IMR-90 (cell line): Measurements from ENCODE around the gene CLIC5. TPM values are rescaled to one million over a fixed set of nuclear protein-coding genes. Genes with fewer than 3 reads are reported as not detected.

Experiments
- ATAC-seq: fragments of 200-7000 bp; cut with Tn5 transposase; 2 replicates; pipeline ENCODE4 v1.9.1; 2020; ENCODE audit warnings: low read depth, mild to moderate bottlenecking, moderate library complexity
- BruUV-seq: library from RNA; stranded (reverse); fragments of 400-500 nt; replicated peaks from 2 replicates; lab custom pipeline; 2021; lab: Mats Ljungman, UMichigan
- CTCF ChIA-PET: fragments of 300-600 bp; formaldehyde crosslinking; extraction: SDS; loops from one replicate; lab custom pipeline; 2021; ENCODE audit warnings: antibody characterized with exemption; lab: Yijun Ruan, JAX
- POLR2A ChIA-PET: fragments of 300-600 bp; sonication (Branson Sonifier 250); formaldehyde crosslinking; loops from one replicate; lab custom pipeline; 2022; ENCODE audit warnings: antibody characterized with exemption; ENCODE audit not compliant: unreplicated experiment; lab: Charles Lee
- DNase-seq: peaks from one replicate; pipeline ENCODE4 v3.0.0; 2013
- H2AFZ ChIP-seq: replicated peaks from 2 replicates; pipeline ENCODE3; 2013; ENCODE audit warnings: low read length, mild to moderate bottlenecking; ENCODE audit not compliant: poor library complexity
- H2AK5ac ChIP-seq: 2 replicates; pipeline ENCODE4 v1.6.1; 2013; ENCODE audit warnings: low read depth, low read length, inconsistent platforms
- H2AK9ac ChIP-seq: replicated peaks from 2 replicates; pipeline ENCODE3; 2013; ENCODE audit warnings: mild to moderate bottlenecking, low read depth, low read length, moderate library complexity; ENCODE audit not compliant: poor library complexity
- H2BK120ac ChIP-seq: 2 replicates; pipeline ENCODE4 v1.6.1; 2013; ENCODE audit warnings: low read depth, low read length, inconsistent platforms
- H2BK15ac ChIP-seq: 3 replicates; pipeline ENCODE4 v1.6.1; 2013; ENCODE audit warnings: low read depth, low read length, inconsistent platforms
- H2BK20ac ChIP-seq: 2 replicates; pipeline ENCODE4 v1.6.1; 2013; ENCODE audit warnings: low read depth, mild to moderate bottlenecking, inconsistent platforms, low read length, moderate library complexity
- H2BK5ac ChIP-seq: 2 replicates; pipeline ENCODE4 v1.6.1; 2013; ENCODE audit warnings: mild to moderate bottlenecking, low read depth, low read length, inconsistent platforms; ENCODE audit not compliant: poor library complexity, severe bottlenecking
- H3K14ac ChIP-seq: replicated peaks from 2 replicates; pipeline ENCODE4 v1.6.1; 2013; ENCODE audit warnings: low read depth, low read length, inconsistent platforms
- H3K18ac ChIP-seq: 2 replicates; pipeline ENCODE4 v1.6.1; 2013; ENCODE audit warnings: low read depth, low read length, control low read depth
- H3K23ac ChIP-seq: 2 replicates; pipeline ENCODE4 v1.6.1; 2013; ENCODE audit warnings: low read depth, low read length, inconsistent platforms
- H3K27ac ChIP-seq: 2 replicates; pipeline ENCODE4 v1.5.1; 2013; ENCODE audit warnings: mild to moderate bottlenecking, control low read depth, low read length; ENCODE audit not compliant: insufficient read depth
- H3K27me3 ChIP-seq: 2 replicates; pipeline ENCODE4 v1.6.1; 2013; ENCODE audit warnings: low read length; ENCODE audit not compliant: control insufficient read depth, insufficient read depth
- H3K36me3 ChIP-seq: 2 replicates; pipeline ENCODE4 v1.6.1; 2013; ENCODE audit warnings: low read length, mixed read lengths; ENCODE audit not compliant: control insufficient read depth, insufficient read depth
- H3K4ac ChIP-seq: 2 replicates; pipeline ENCODE4 v1.6.1; 2013; ENCODE audit warnings: low read depth, low read length, inconsistent platforms
- H3K4me1 ChIP-seq: 2 replicates; pipeline ENCODE4 v1.6.1; 2013; ENCODE audit warnings: low read length, mixed read lengths; ENCODE audit not compliant: control insufficient read depth, insufficient read depth
- H3K4me2 ChIP-seq: 2 replicates; pipeline ENCODE4 v1.6.1; 2013; ENCODE audit warnings: low read depth, mild to moderate bottlenecking, control low read depth, low read length, moderate library complexity
- H3K4me3 ChIP-seq: 2 replicates; pipeline ENCODE4 v1.5.1; 2013; ENCODE audit warnings: low read depth, mild to moderate bottlenecking, control low read depth, low read length, moderate library complexity; ENCODE audit not compliant: insufficient read depth
- H3K56ac ChIP-seq: 2 replicates; pipeline ENCODE4 v1.6.1; 2013; ENCODE audit warnings: low read length, inconsistent platforms; ENCODE audit not compliant: insufficient read depth; ENCODE audit errors: extremely low read depth
- H3K79me1 ChIP-seq, 2 experiments: 2 replicates each; pipeline ENCODE4 v1.6.1; 2013; ENCODE audit warnings: low read length in 2 of 2, inconsistent platforms in 1 of 2, low read depth in 1 of 2
- H3K9ac ChIP-seq: 2 replicates; pipeline ENCODE4 v1.6.1; 2013; ENCODE audit warnings: low read depth, low read length, control low read depth
- H3K9me1 ChIP-seq: 2 replicates; pipeline ENCODE4 v1.6.1; 2013; ENCODE audit warnings: low read length, inconsistent platforms; ENCODE audit not compliant: insufficient read depth
- H3K9me3 ChIP-seq: 2 replicates; pipeline ENCODE4 v1.6.1; 2013; ENCODE audit warnings: low read length; ENCODE audit not compliant: control insufficient read depth, insufficient read depth
- H4K20me1 ChIP-seq: 2 replicates; pipeline ENCODE4 v1.6.1; 2013; ENCODE audit warnings: low read length, inconsistent platforms; ENCODE audit not compliant: insufficient read depth
- H4K5ac ChIP-seq: 2 replicates; pipeline ENCODE4 v1.6.1; 2013; ENCODE audit warnings: mild to moderate bottlenecking, low read depth, low read length, control low read depth
- H4K8ac ChIP-seq, 2 experiments: 2 replicates each; pipeline ENCODE4 v1.6.1; 2013; ENCODE audit warnings: low read depth in 2 of 2, low read length in 2 of 2, control low read depth in 1 of 2, inconsistent platforms in 1 of 2
- H4K91ac ChIP-seq: 2 replicates; pipeline ENCODE4 v1.6.1; 2013; ENCODE audit warnings: low read depth, low read length, inconsistent platforms; ENCODE audit not compliant: insufficient read depth
- BHLHE40 ChIP-seq: fragments of 150-350 bp; IDR thresholded peaks from 2 replicates; pipeline ENCODE4 v1.6.1; 2016; ENCODE audit warnings: mild to moderate bottlenecking, low read depth, low read length
- CEBPB ChIP-seq: IDR thresholded peaks from 2 replicates; pipeline ENCODE4 v1.6.1; 2012; ENCODE audit warnings: low read depth, low read length, improper control_type of control experiment
- CHD1 ChIP-seq: IDR thresholded peaks from 2 replicates; pipeline ENCODE4 v1.6.1; 2012; ENCODE audit warnings: low read depth, low read length, improper control_type of control experiment
- CTCF ChIP-seq: conservative IDR thresholded peaks from 2 replicates; pipeline ENCODE4 v1.5.1; 2012; ENCODE audit warnings: mild to moderate bottlenecking, low read depth, low read length, improper control_type of control experiment
- ELK1 ChIP-seq: fragments of 150-350 bp; IDR thresholded peaks from 2 replicates; pipeline ENCODE4 v1.6.1; 2016; ENCODE audit warnings: low read depth, mild to moderate bottlenecking, low read length, moderate library complexity, borderline replicate concordance
- FOS ChIP-seq: fragments of 150-350 bp; IDR thresholded peaks from 2 replicates; pipeline ENCODE4 v1.6.1; 2016; ENCODE audit warnings: low read depth, low read length
- MXI1 ChIP-seq: IDR thresholded peaks from 2 replicates; pipeline ENCODE4 v1.6.1; 2012; ENCODE audit warnings: low read depth, mild to moderate bottlenecking, low read length, moderate library complexity, borderline replicate concordance
- NFE2L2 ChIP-seq: fragments of 150-350 bp; IDR thresholded peaks from 2 replicates; pipeline ENCODE4 v1.6.1; 2016; ENCODE audit warnings: low read depth, mild to moderate bottlenecking, low read length
- RAD21 ChIP-seq: IDR thresholded peaks from 2 replicates; pipeline ENCODE4 v1.6.1; 2012; ENCODE audit warnings: low read length, improper control_type of control experiment
- RCOR1 ChIP-seq: IDR thresholded peaks from 2 replicates; pipeline ENCODE4 v1.6.1; 2012; ENCODE audit warnings: mild to moderate bottlenecking, low read length, improper control_type of control experiment; ENCODE audit not compliant: insufficient replicate concordance
- RFX5 ChIP-seq: IDR thresholded peaks from 2 replicates; pipeline ENCODE4 v1.8.0; 2012; ENCODE audit warnings: low read depth, mild to moderate bottlenecking, low read length, moderate library complexity
- SMC3 ChIP-seq: fragments of 150-350 bp; IDR thresholded peaks from 2 replicates; pipeline ENCODE4 v1.6.1; 2016; ENCODE audit warnings: low read depth, mild to moderate bottlenecking, antibody characterized with exemption, low read length, moderate library complexity
- USF2 ChIP-seq: fragments of 150-350 bp; IDR thresholded peaks from 2 replicates; pipeline ENCODE4 v1.6.1; 2017; ENCODE audit warnings: mild to moderate bottlenecking, antibody characterized with exemption, low read length, low read depth
- dilution Hi-C: fragments of 300-500 bp; cut with HindIII; formaldehyde crosslinking; loops from one replicate; pipeline ENCODE4 v1.14.3; 2018; ENCODE audit warnings: low sequenced_read_pairs; ENCODE audit not compliant: unreplicated experiment
- in situ Hi-C: fragments of 300-500 bp; cut with MboI; formaldehyde crosslinking; loops from 3 replicates; pipeline ENCODE4 v1.14.3; 2019; ENCODE audit warnings: low sequenced_read_pairs, inconsistent platforms, mixed read lengths
- intact Hi-C: fragments of 100-400 bp; cut with micrococcal nuclease; formaldehyde crosslinking; loops from 2 replicates; pipeline ENCODE4 v1.10.0; 2022
- polyA plus RNA-seq, 3 experiments: library from polyadenylated mRNA; depleted of rRNA; stranded (reverse); fragments of >200 nt; gene quantifications; 2 replicates each; pipeline ENCODE4 v1.2.3, GENCODE V29; 2012; ENCODE audit warnings: low replicate concordance in 1 of 3
- total RNA-seq: library from RNA; depleted of rRNA; stranded (reverse); fragments of >200 nt; gene quantifications from 2 replicates; pipeline ENCODE4 v1.2.3, GENCODE V29; 2012

Gene CLIC5
- total and polyA plus RNA-seq, 2 of the 4 experiments (the other 2 are of a cell fraction), result not detected

GRCh38 chr6:46062991-46063390, 47.3 kb upstream of the CLIC5 start:
- TF ChIP-seq SMC3 (no peak), FOS (no peak), RFX5 (no peak), USF2 (no peak), CEBPB (no peak), MXI1 (no peak), RAD21 (no peak), ELK1 (no peak), CHD1 (no peak), CTCF (no peak), NFE2L2 (no peak), RCOR1 (no peak), BHLHE40 (no peak)
- Histone ChIP-seq H3K18ac (no peak overlapping the region), H3K36me3 (no peaks in the 10 kb centered on the region), H3K4me1 (no peaks in the 10 kb centered on the region), H3K9me1 (no peaks in the 10 kb centered on the region), H4K91ac (no peak overlapping the region), H3K9me3 (no peaks in the 10 kb centered on the region), H2AK5ac (no peak overlapping the region), H2AFZ (no peak overlapping the region), H3K4me2 (no peak overlapping the region), H3K79me1 (no peaks in the 10 kb centered on the region), H3K56ac (no peak overlapping the region), H2BK120ac (no peak overlapping the region), H3K27ac (no peak overlapping the region), H3K4me3 (no peak overlapping the region), H3K4ac (no peak overlapping the region), H3K14ac (no peak overlapping the region), H4K5ac (no peak overlapping the region), H4K8ac (no peak overlapping the region), H3K23ac (no peak overlapping the region), H2BK20ac (no peak overlapping the region), H2BK5ac (no peak overlapping the region), H2BK15ac (no peak overlapping the region), H2AK9ac (no peak overlapping the region), H3K27me3 (no peaks in the 10 kb centered on the region), H3K9ac (no peak overlapping the region), H4K20me1 (no peaks in the 10 kb centered on the region)
- DNase-seq (no peak), ATAC-seq (no peak)
- POLR2A ChIA-PET, result no interaction called here
- no TSS peak for BruUV-seq
- dilution Hi-C loops (no loop called here), in situ Hi-C loops (no loop called here), intact Hi-C loops (no loop called here)
- CTCF ChIA-PET, result no interaction called here
